Measurements from ENCODE around the gene ACACA. TPM values are rescaled to one million over a fixed set of nuclear protein-coding genes. Genes with fewer than 3 reads are reported as not detected.

Gene ACACA
- total RNA-seq, 1 donor from 2014 or later = 111 TPM

- Mint-ChIP-seq H3K4me1 (ENCODE audit: low read depth) (peaks cover 34% of the 10 kb centered on the region), H3K27ac (no peak overlapping the region), H3K4me3 (ENCODE audit: low read depth) (no peak overlapping the region), H3K36me3 (ENCODE audit: insufficient read depth) (peaks cover 16% of the 10 kb centered on the region), H3K27me3 (no peaks in the 10 kb centered on the region), H3K9me3 (ENCODE audit: low read depth) (no peaks in the 10 kb centered on the region)
- DNase-seq (ENCODE audit: low spot score, unreplicated experiment) = no peak
- no peak for TF ChIP-seq CTCF (IDR thresholded peaks at IDR 0.05; ENCODE audit: unreplicated experiment)
Measured at GRCh38 chr17:37134050-37134449, 272.6 kb downstream of the ACACA start.

- peaks cover 30% of the 10 kb centered on the region for H3K4me1 Mint-ChIP-seq (ENCODE audit: low read depth)
- H3K4me3 Mint-ChIP-seq (ENCODE audit: low read depth) = no peak overlapping the region
- no peak for TF ChIP-seq CTCF (IDR thresholded peaks at IDR 0.05; ENCODE audit: unreplicated experiment)
- DNase-seq (ENCODE audit: low spot score, unreplicated experiment) = no peak
- peaks cover 15% of the 10 kb centered on the region for H3K36me3 Mint-ChIP-seq (ENCODE audit: insufficient read depth)
- H3K9me3 Mint-ChIP-seq (ENCODE audit: low read depth) = no peaks in the 10 kb centered on the region
- H3K27ac Mint-ChIP-seq = no peak overlapping the region
- no peaks in the 10 kb centered on the region for H3K27me3 Mint-ChIP-seq
Measured at GRCh38 chr17:37133136-37133535, 273.5 kb downstream of the ACACA start.

GRCh38 chr17:37131669-37132611 is 274.7 kb downstream of the ACACA start:
- peaks cover 15% of the 10 kb centered on the region for H3K36me3 Mint-ChIP-seq (ENCODE audit: insufficient read depth)
- TF ChIP-seq CTCF (IDR thresholded peaks at IDR 0.05; ENCODE audit: unreplicated experiment) = no peak
- peak overlapping the region; percentile 2 for H3K4me3 Mint-ChIP-seq (ENCODE audit: low read depth)
- DNase-seq (ENCODE audit: low spot score, unreplicated experiment) = no peak
- peaks cover 30% of the 10 kb centered on the region for H3K4me1 Mint-ChIP-seq (ENCODE audit: low read depth)
- H3K9me3 Mint-ChIP-seq (ENCODE audit: low read depth) = no peaks in the 10 kb centered on the region
- H3K27ac Mint-ChIP-seq = peak overlapping the region; percentile 27
- no peaks in the 10 kb centered on the region for H3K27me3 Mint-ChIP-seq

GRCh38 chr17:37130984-37131446 is 275.6 kb downstream of the ACACA start:
- DNase-seq (ENCODE audit: low spot score, unreplicated experiment) = no peak
- Mint-ChIP-seq H3K27ac (peak overlapping the region; percentile 81), H3K4me3 (ENCODE audit: low read depth) (peak overlapping the region; percentile 2), H3K36me3 (ENCODE audit: insufficient read depth) (peaks cover 19% of the 10 kb centered on the region), H3K27me3 (no peaks in the 10 kb centered on the region), H3K9me3 (ENCODE audit: low read depth) (no peaks in the 10 kb centered on the region), H3K4me1 (ENCODE audit: low read depth) (peaks cover 30% of the 10 kb centered on the region)
- no peak for TF ChIP-seq CTCF (IDR thresholded peaks at IDR 0.05; ENCODE audit: unreplicated experiment)

- no peak for DNase-seq (ENCODE audit: low spot score, unreplicated experiment)
- Mint-ChIP-seq H3K4me3 (ENCODE audit: low read depth) (no peak overlapping the region), H3K9me3 (ENCODE audit: low read depth) (no peaks in the 10 kb centered on the region), H3K27me3 (no peaks in the 10 kb centered on the region), H3K4me1 (ENCODE audit: low read depth) (peaks cover 1% of the 10 kb centered on the region), H3K36me3 (ENCODE audit: insufficient read depth) (peaks cover 38% of the 10 kb centered on the region), H3K27ac (no peak overlapping the region)
- no peak for TF ChIP-seq CTCF (IDR thresholded peaks at IDR 0.05; ENCODE audit: unreplicated experiment)
Measured at GRCh38 chr17:37124821-37125173, 281.8 kb downstream of the ACACA start.
